NCI-H146 (cell line): ENCODE data around the gene YTHDF1.

ENCODE experiments used
- DNase-seq: peaks from one replicate; lab custom pipeline; 2025; lab: John Stamatoyannopoulos, UW

The YTHDF1 gene

DNA sequence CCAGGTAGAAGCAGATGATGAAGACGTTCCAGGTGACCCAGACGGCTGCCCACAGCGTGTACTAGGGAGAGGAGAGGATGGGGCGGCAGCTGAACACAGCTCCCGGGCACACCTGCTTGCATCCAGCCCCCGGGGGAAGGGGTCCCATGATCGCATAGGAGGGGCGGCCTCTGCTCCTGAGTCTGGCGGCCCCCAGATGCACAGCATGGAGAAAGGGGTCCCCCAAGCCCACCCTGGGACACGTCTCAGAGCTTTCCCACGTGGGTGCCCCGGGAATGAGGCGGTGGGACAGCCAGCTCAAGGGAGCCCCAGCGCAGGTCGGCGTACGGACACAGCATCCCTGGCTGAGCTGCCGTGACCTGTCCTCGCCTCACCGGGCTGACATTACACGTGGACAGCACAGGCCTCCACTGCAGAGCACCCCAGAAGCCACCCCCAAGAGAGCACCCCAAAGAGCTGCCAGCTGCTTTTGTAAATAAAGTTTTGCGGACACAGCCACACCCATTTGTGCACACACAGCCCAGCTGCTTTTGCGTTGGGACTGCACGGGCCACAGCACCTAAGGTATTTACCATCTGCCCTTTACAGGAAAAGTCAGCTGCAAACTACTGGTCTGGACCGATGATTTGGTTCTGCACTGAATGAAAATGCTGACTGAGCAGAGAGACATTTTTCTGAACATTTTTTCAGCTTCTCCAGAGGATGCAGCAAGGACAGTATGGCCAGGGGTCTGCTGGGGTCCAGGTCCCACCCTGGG is 33.1 kb upstream of the YTHDF1 start:
- no peak for DNase-seq

DNA sequence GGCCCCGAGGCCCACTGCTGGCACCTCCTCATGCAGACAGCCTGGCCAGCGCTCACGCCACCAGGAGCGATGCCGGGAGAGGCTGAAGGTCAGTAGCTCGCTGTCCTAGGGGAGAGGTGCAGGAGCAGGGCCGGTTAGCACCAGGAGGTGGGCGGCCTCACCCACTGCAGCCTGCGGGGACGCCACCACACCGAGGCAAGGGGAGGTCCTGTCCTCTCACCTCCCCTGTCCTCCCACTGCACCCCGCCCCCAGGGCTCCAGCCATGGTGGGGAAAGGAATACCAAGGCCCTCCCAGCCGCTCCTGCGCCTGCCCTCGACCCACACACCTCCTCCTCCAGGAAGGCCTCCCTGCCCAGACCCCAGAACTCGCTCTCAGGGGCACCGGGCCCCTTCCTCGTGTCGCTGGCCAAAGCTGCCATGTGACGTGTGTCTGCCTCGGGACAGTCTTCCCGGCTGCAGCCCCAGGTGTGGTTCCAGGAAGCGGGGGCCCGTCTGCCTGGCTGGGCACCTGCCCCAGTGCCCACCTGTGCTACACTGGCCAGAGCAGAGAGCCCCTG is 31.8 kb upstream of the YTHDF1 start:
- no peak for DNase-seq

DNA sequence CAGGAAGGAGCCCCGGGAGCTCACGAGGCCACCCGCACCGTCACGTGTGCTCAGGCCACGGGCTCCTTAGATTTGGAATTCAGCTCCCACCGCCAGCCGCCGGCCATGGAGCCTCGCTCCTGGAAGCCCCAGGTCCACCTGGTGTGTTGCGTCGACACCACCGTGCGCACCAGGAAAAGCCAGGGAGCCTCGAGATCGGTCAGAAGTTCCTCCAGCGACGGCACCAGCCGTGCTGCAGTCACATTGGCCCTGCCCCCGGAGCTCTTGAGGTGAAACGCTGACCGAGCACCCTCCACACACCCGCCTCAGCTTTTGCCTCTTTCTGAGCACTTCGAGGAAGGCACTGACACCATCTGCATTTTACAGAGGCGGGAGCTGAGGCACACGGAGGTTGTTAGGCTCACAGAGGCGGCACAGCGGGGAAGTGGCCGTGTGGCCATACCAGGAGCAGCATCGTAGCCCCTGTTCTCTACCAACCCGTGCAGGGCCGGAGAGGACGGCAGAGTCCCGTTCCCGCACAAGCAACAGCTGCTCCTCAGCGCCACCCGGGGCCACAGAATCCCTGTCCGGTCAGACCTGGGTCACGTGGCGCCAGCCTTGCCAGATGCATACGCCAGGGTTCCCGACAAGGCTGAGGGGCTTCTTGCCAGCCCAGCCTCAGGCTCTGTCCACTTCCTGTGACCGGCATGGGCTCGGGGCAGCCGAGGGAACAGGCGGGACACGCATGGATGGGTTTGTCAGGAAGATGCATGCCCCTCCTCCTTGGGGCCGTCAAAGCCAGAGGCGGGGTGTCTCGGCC is 30.8 kb upstream of the YTHDF1 start:
- DNase-seq: peak; percentile 59

DNA sequence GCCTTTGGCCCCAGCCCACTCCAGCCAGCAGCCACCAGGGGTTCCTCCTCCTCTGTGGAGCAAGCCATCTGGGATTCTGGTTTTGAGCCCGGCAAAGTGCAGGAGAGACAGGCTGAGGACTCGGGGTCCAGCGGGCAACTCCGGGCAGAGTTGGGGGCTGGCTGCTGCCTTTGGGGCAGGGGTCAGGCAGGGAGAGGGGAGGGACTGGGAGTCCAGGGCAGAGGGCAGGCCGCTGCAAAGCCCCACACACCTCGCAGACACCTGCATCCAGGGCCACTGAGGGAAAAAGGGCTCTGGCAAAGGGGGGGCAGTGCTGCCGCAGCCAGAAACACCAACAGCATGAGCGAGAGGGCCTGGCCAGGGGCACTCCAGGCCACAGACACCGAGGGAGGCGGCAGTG is 28.5 kb upstream of the YTHDF1 start:
- no peak for DNase-seq

DNA sequence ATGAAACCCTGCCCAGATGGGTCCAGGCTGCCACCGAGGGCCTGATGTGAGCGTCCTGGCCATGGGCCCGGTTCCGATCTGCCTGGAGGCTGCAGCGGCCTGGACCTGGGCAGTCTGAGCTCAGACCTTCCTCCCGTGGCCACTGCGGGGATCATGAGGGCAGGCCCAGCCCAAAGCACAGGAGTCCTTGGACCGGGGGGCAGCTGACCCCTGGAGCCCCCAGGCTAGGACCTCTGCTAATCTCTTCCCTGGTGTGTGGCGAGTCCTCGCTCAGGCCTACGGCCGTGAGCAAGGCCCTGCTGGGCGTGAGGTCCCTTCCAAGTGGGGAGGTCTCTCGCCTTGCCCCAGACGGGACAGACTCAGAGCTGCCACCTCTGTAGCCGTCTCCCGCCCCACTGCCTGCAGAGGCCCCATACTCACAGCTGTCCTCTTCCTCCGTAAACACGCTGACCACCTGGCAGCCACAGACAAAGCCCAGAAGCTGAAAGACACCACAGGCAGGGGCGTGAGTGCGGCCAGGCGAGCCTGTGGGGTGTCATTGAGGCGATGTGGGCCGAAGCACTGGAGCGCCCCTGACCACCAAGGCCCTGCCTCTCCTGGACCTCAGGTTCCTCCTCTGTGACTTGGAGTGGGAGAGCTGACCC is 27.8 kb upstream of the YTHDF1 start:
- no peak for DNase-seq

DNA sequence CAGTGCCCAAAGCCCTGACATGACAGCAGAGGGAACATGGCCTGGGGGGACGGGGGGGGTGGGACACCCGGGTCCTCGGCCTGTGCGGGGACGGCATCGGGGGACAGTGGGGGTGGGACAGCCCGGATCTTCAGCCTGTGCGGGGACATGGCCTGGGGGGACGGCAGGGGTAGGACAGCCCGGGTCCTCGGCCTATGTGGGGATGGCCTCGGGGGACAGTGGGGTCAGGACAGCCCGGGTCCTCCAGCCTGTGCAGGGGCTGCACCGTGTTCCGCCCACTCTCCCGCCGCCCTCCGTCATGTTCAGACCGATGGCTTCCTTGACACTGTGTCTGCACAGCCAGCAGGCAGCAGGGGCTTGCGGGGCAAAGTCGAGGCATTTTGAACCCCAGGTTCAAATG is 26.8 kb upstream of the YTHDF1 start:
- DNase-seq: no peak

DNA sequence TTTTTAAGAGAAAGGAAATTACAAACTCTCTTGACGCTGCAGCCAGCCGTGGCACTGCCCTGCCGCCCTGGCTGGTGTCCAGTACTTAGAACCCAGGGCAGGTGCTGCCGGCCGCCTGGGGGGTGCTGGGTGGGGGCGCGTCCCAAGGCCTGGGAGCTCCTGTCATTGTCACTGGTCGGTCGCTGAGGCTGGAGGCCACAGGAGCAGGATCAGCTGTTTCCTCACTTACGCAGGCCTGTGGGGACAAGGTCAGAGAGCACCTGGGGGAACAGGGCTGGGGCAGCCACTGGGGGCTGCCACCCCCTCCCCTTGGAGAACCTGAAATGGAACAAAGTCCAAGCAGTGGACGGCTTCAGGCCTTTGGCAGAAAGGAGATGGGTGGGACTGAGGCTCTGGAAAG is 25.3 kb upstream of the YTHDF1 start:
- DNase-seq: no peak

DNA sequence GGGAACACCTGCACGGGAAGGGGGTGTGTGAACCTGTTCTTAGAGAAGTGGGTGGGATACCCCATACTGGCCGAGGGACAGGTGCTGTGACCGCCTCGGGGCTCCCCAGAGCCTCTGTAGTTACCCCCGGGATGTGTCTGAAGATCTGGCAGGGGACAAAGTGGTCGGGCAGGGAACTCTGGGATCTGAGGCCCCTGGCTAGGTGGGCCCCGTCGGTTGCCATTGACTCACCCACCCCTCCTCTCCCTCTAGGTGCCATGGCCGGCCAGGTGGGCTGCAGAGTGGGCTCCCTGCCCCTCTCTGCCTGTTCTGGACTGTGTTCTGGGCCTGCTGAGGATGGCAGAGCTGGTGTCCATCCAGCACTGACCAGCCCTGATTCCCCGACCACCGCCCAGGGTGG is 24.1 kb upstream of the YTHDF1 start:
- DNase-seq: no peak

DNA sequence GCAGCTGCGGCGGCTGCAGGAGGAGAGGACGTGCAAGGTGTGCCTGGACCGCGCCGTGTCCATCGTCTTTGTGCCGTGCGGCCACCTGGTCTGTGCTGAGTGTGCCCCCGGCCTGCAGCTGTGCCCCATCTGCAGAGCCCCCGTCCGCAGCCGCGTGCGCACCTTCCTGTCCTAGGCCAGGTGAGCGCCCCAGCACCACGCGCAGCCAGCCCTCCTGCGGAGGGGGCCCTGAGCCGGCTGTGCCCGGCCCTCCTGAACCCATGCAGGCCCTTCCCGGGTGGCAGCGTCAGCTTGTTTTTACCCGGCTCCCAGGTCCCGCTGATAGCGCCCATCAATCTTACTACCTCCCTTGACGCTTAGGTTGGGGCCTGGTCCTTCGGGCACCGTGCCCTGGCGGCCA is 23.5 kb upstream of the YTHDF1 start:
- DNase-seq: no peak

DNA sequence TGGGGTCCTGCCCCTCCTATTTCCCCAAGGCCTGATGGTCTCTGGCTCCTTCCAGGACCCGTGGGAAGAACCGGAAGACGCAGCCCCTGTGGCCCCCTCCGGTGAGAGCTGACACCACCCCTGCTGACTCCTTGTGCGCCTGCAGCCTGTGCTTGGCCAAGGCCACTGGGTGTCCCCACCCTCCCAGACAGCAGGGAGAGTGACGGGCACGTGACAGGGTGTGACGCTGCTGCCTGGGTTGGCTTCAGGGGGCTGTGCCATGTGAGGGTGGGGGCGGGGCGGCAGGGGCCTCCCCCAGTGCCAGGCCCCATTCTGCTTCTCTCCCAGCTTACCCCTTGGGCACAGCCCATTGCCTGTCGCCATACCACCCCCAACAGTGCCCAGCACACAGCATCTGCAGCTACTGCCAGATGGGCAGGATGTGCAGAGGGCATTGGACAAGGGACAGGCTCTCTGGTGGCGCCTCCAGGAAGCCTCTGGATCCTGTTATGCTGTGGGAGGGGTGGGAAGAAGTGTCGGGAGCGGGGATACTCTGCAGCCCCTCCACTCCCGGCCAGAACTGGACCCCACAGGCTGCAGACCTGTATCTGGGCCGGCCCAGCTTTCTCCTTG is 22.7 kb upstream of the YTHDF1 start:
- no peak for DNase-seq

DNA sequence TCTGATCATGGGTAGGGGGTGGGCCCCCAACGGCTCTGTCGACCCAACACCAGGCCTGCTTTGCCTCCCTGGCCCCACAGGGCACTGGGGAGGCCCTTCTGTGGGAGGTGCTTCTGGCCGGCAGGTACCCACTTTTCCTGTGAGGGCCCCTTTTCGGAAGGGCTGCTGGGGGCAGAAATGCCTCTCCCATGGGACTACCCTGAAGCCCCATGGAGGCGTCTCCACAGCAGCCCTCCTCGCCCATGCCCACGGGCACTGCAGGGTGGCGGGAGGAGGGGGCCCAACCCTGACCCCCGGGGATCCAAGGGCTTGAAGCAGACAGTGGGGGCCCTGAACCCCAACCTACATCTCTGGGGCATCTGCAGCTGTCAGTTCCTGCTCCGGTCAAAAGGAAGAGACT is 22.1 kb upstream of the YTHDF1 start:
- DNase-seq: no peak

DNA sequence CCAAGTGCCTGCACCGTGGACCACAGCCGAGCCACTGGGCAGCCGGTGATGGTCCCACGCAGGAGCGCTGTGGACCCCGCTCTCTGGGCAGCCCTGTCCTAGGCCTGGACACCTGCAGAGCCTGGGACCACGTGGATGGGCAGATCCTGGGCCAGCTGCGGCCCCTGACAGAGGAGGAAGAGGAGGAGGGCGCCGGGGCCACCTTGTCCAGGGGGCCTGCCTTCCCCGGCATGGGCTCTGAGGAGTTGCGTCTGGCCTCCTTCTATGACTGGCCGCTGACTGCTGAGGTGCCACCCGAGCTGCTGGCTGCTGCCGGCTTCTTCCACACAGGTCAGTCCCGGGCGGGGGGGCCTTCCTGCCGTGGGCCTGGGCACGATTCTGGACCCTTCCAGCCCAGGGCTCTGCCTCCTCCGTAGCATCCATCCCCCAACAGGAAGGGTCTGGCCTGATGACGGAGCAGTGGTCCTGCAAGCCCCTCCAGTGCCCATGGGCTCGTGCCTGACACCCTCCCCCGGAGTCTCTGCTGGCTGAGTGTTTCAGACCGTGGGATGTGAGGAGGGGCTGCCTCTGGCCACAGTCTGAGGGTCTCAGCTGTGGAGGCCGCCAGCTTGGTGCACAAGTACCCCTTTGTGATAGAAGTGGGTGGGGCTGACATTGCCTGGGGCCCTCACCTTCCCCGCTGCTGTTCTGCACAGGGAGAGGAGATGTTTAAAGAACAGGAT is 20.3 kb upstream of the YTHDF1 start:
- no peak for DNase-seq

DNA sequence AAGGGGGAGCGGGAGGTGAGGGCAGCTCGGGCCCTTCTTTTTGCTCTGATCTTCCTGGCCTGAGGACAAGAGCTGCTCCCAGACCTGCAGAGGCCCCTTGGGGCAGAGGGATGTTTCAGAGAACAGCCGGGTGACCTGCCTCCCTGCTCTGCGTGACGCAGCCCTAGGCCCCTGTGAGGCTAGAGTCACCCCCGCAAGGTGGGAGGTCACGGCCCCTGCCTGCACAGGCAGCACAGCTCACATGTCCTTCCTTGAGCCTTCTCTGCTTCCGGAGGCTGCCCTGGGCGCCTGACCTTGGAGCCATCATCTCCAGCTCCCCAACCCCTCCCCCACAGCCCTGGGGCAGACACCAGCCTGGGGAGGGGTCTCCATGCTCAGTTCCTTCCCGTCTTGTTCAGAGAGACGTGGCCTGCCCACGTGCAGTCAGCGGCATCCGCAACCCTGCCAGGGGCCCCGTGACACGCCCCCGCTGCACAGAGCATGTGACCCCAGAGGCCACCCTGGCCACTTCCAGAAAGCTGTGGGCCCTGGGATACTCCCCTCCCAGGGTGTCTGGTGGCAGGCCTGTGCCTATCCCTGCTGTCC is 19.6 kb upstream of the YTHDF1 start, which contains the start of gene BIRC7:
BIRC7 (plus strand) TSS at position 507 of the 585 bp plus-strand sequence. CDS start 192 bp downstream, outside the sequence.
- DNase-seq: no peak

DNA sequence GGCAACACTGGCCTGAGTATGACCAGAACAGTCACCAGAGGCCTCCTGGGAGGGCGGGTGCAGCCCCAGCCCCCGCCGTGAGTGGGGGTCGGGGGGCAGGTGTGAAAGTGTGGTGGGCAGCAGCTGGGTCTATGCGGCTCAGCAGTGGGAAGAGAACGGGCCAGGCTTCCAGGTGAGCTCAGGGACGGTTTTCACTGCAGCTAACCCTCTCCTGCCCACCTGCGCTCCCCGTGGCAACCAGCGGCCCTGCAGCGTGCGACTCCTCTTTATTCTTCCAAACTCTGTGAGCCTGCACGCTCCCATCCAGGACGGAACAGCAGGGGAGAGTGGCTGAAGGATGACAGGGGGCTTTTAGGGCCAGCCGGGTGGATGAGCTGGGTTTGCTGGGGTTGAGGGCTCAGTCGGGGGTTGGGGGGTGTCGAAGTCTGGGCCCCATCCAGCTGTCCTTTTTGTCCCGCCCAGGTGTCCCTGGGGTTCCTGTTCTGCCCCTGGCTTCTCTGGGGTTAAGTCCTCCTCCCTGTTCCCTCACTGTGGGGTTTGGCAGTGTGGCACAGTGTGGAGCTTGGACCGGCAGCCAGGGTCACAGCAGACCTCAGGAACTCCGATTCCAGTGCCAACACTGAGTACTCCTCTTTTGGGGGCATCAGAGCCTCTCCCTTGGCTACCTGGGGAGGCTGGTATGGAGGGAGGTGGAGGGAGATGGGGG is 18.9 kb upstream of the YTHDF1 start:
- DNase-seq: peak; percentile 43

DNA sequence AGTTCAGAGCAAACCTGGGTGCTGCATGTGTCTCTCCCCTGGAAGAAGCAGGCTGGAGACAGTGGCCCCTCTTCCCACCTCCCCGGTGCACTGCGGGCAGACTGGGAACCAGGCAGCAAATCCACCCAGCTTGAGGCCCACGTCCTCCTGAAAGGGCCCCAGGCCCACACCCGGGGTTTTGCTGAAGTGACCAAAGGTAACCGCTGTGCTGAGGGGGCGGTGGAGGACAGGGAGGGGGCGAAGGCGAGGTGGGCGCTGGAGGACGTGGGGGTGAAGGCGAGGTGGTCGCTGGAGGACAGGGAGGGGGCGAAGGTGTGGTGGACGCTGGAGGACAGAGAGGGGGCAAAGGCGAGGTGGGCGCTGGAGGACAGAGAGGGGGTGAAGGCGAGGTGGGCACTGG is 18.0 kb upstream of the YTHDF1 start:
- DNase-seq: no peak

DNA sequence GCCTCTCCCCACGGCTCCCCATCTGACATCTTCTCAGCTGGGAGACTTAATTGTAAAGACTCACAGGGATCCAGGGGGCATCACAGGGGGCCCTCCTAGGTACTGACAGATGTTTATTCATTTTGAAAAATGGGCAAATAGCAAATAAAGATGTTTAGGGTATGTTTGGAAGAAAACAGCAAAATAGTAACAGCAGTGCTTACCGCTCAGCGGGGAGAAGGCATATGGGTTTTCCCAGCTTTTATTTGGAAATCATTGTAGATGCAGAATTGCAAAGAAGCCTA is 17.1 kb upstream of the YTHDF1 start:
- DNase-seq: no peak

DNA sequence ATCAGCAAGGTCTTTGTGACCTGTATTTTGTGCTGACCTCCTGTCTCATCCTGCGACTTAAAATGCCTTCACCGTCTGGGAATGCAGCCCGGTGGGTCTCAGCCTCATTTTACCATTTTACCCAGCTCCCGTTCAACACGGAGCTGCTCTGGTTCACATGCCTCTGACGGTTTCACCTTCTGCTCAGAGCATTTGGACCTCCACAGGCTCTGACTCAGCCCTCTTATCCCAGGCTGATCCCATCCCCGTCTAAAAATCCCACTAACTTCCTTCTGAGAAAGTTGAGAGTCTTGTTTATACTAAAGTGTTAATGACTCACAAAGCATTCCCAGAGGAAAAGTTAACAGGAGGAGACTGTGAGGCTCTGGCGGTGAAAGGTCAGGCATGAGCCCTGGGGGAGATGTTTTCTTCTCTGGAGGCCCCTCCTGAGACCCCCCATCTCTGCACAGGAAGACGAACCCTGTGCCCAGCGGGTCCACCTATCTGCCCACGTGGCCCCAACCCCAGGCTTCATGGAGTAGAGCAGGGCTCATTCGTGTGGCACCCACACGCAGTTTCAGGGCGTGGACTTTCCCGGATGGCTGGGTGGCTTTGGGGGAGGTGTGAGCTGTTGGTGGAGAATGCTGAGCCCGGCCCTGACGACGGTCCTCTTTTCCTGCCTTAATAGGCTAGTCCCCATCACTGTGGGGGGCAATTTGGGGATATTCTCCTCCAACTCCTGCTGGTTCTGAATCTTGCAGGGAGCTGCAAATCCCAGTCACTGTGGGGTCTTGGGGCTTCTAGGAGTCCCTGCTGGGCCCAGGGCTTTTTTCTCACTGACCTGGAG is 16.5 kb upstream of the YTHDF1 start:
- DNase-seq: no peak

DNA sequence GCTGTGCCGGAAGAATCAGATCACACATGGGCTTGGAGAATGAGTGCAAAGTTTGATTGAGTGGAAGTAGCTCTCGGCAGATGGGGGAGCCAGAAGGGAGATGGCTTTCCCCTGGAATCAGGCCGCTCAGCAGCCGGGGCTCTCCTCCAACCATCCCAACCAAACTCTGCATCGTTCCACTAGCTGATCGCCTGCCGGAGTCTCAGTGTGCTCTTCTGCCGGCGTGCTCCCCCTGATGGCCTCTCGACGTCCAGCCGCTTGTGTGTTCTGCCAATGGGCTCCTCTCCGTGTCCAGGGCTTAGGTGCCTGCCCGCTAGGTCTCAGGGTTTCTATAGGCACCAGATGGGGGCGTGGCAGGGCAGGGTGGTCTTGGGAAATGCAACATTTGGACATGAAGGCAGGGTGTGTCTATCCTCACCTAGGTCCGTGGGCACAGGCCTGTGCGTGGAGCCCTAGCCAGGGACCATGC is 14.9 kb upstream of the YTHDF1 start:
- DNase-seq: peak; percentile 56

DNA sequence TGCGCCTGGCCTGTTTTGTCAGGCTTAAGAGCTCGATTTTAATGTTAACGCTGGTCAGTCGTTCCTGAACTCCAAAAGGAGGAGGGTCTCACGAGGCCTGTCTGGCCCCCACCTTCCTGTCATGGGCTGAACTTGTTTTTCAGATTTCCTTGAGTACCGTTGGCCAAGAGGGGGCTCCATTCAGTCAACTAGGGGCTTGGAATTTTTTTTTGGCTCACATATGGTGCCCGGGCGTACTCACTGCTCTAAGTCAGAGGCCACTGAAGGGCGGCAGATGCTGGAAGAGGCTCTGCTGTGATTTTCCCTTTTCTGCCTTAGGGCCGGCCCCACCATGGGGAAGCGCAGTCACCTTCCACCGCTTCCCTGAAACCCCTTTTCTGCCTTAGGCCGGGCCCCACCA is 12.9 kb upstream of the YTHDF1 start:
- no peak for DNase-seq

DNA sequence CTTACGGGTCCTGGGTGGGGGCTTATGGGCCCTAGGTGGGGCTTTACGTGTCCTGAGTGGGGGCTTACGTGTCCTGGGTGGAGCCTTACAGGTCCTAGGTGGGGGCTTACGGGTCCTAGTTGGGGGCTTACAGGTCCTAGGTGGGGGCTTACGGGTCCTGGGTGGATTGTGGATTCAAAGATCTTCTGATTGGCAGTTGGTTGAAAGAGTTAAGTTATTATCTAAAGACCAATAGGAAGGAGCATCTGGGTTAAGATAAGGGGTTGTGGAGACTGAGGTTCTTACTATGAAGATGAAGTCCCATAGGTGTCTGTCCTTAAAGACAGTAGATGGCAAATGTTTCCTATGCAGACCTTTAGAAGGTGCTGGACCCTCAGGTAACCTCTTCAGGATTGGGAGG is 11.3 kb upstream of the YTHDF1 start:
- no peak for DNase-seq
